Fibroblast of lung (primary cell): ENCODE results near the gene PRG3. TPM values are rescaled to one million over a fixed set of nuclear protein-coding genes. Genes with fewer than 3 reads are reported as not detected.

Source experiments
- DNase-seq, 2 donors: peaks; one replicate each; pipeline versions ENCODE4 v3.0.0 to v3.0.0-alpha.2; 2010; ENCODE audit warnings: low read depth in 2 of 2
- H2AFZ ChIP-seq: 2 replicates; pipeline ENCODE4 v1.5.1; 2012; ENCODE audit warnings: low read length, control low read depth, inconsistent platforms
- H3K27ac ChIP-seq: 2 replicates; pipeline ENCODE4 v1.5.1; 2011; ENCODE audit warnings: low read length, control low read depth; ENCODE audit not compliant: insufficient read depth
- H3K27me3 ChIP-seq: 2 replicates; pipeline ENCODE4 v1.5.1; 2011; ENCODE audit warnings: mild to moderate bottlenecking, low read length; ENCODE audit not compliant: control insufficient read depth, insufficient read depth
- H3K36me3 ChIP-seq: 2 replicates; pipeline ENCODE4 v1.5.1; 2011; ENCODE audit warnings: low read length; ENCODE audit not compliant: control insufficient read depth, insufficient read depth
- H3K4me1 ChIP-seq: 2 replicates; pipeline ENCODE4 v1.5.1; 2011; ENCODE audit warnings: low read length; ENCODE audit not compliant: control insufficient read depth, insufficient read depth; ENCODE audit errors: extremely low read depth
- H3K4me2 ChIP-seq: 2 replicates; pipeline ENCODE4 v1.5.1; 2011; ENCODE audit warnings: low read length, control low read depth; ENCODE audit not compliant: insufficient read depth; ENCODE audit errors: extremely low read depth
- H3K4me3 ChIP-seq, 4 experiments: fragments of 200-600 bp in 1 of 4; sonication (generic) in 1 of 4; replicated peaks in 1 of 4; 2 replicates each; pipeline ENCODE4 v1.5.1; 2011 to 2016; ENCODE audit warnings: low read length in 4 of 4, low read depth in 3 of 4, mild to moderate bottlenecking in 3 of 4, control low read depth in 2 of 4, inconsistent platforms in 1 of 4, mixed read lengths in 1 of 4; ENCODE audit not compliant: insufficient read depth in 1 of 4; ENCODE audit errors: control extremely low read depth in 1 of 4
- H3K79me2 ChIP-seq: 2 replicates; pipeline ENCODE4 v1.5.1; 2012; ENCODE audit warnings: mild to moderate bottlenecking, low read length, inconsistent platforms; ENCODE audit not compliant: control insufficient read depth, insufficient read depth
- H3K9ac ChIP-seq: 2 replicates; pipeline ENCODE4 v1.5.1; 2011; ENCODE audit warnings: mild to moderate bottlenecking, low read length, control low read depth; ENCODE audit not compliant: insufficient read depth
- H3K9me3 ChIP-seq: 2 replicates; pipeline ENCODE4 v1.5.1; 2012; ENCODE audit warnings: low read depth, low read length; ENCODE audit not compliant: control insufficient read depth, insufficient read depth
- H4K20me1 ChIP-seq: 2 replicates; pipeline ENCODE4 v1.5.1; 2011; ENCODE audit warnings: low read length; ENCODE audit not compliant: control insufficient read depth, insufficient read depth; ENCODE audit errors: extremely low read depth
- EZH2 ChIP-seq: IDR thresholded peaks from 2 replicates; pipeline ENCODE4 v1.5.1; 2012; ENCODE audit warnings: low read length, control low read depth, mild to moderate bottlenecking; ENCODE audit errors: missing control alignments
- polyA plus RNA-seq, 2 donors: library from polyadenylated mRNA; depleted of rRNA in 1 of 2; stranded (reverse) in 1 of 2; unstranded in 1 of 2; fragments of >200 nt; gene quantifications; 2 replicates each; pipeline ENCODE4 v1.2.1, GENCODE V29; 2011 to 2012; ENCODE audit warnings: missing spikeins in 1 of 2
- total RNA-seq: library from RNA; depleted of rRNA; stranded (reverse); fragments of >200 nt; gene quantifications from 2 replicates; pipeline ENCODE4 v1.2.1, GENCODE V29; 2014
- TF ChIP-seq, protein P1 (sequence below), 2 donors: IDR thresholded peaks in 1 of 2; conservative IDR thresholded peaks in 1 of 2; 1 replicate in 1 of 2; 2 replicates in 1 of 2; pipeline ENCODE4 v1.5.1; 2011 to 2012; ENCODE audit warnings: low read length in 2 of 2, control low read depth in 1 of 2, inconsistent platforms in 1 of 2, low read depth in 1 of 2, mild to moderate bottlenecking in 1 of 2

PRG3 gene
- total and polyA plus RNA-seq, 2 donors (not counting 1 experiment from before 2014, with no cell fraction given): not detected

DNA sequence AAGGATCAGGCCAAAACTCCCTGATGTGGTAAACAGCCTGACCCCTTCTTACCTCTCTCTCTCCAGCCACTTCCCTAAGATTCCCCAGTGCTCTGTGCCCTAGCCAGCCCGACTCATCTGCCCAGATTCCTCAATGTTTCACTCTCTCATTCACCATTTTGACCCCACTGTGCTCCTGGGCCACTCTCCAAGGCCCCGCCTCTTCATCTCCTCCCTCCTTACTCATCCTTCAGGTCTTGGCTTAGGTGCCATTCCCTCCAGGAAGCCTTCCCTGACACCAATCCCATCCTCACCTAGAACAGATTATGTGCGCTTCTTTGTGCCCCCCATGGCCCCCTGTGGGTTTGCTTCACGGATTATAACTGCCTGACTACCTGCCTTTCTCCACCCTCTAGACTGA lies 32.7 kb upstream of the PRG3 start:
- Histone ChIP-seq H2AFZ (no peak overlapping the region), H3K4me1 (peaks cover 2% of the 10 kb centered on the region), H3K9me3 (no peaks in the 10 kb centered on the region), H4K20me1 (no peaks in the 10 kb centered on the region), H3K36me3 (peaks cover 8% of the 10 kb centered on the region), H3K79me2 (no peaks in the 10 kb centered on the region), H3K4me3 (no peak overlapping the region), H3K4me2 (no peak overlapping the region), H3K27ac (no peak overlapping the region), H3K9ac (no peak overlapping the region), H3K27me3 (no peaks in the 10 kb centered on the region)
- TF ChIP-seq, protein P1, sequence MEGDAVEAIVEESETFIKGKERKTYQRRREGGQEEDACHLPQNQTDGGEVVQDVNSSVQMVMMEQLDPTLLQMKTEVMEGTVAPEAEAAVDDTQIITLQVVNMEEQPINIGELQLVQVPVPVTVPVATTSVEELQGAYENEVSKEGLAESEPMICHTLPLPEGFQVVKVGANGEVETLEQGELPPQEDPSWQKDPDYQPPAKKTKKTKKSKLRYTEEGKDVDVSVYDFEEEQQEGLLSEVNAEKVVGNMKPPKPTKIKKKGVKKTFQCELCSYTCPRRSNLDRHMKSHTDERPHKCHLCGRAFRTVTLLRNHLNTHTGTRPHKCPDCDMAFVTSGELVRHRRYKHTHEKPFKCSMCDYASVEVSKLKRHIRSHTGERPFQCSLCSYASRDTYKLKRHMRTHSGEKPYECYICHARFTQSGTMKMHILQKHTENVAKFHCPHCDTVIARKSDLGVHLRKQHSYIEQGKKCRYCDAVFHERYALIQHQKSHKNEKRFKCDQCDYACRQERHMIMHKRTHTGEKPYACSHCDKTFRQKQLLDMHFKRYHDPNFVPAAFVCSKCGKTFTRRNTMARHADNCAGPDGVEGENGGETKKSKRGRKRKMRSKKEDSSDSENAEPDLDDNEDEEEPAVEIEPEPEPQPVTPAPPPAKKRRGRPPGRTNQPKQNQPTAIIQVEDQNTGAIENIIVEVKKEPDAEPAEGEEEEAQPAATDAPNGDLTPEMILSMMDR (conservative IDR thresholded peaks at IDR 0.05 in 1 of 2, IDR thresholded peaks at IDR 0.05 in 1 of 2; ENCODE audit: low read depth in 1 of 2, low read length in 2 of 2): no peak
- no peak for TF ChIP-seq EZH2
- no peak for DNase-seq

DNA sequence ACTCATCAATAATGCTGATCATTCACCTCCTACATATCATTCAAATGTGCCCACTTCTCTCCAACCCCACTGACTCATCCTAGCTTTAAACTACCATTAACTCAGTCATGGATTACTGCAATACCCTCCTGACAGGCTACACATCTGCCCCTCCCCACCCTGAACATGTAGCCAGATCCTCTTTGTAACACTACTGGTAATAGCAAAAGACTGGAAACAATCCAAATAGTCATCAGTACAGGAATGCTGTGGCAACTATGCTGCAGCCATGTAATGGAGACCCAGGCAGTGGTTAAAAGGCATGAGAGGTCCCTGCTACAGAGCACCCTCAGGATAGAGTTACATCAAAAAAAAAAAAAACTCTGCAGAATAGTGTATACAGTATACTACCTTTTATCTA lies 29.3 kb upstream of the PRG3 start:
- TF ChIP-seq, protein P1 (conservative IDR thresholded peaks at IDR 0.05 in 1 of 2, IDR thresholded peaks at IDR 0.05 in 1 of 2; ENCODE audit: low read depth in 1 of 2, low read length in 2 of 2): no peak
- TF ChIP-seq EZH2: no peak
- H3K27ac ChIP-seq: no peak overlapping the region
- DNase-seq: peak; percentile 89 to 91
- no peak overlapping the region for H3K4me3 ChIP-seq
- no peaks in the 10 kb centered on the region for H3K27me3 ChIP-seq
- no peak overlapping the region for H3K9ac ChIP-seq
- no peaks in the 10 kb centered on the region for H3K79me2 ChIP-seq
- H3K9me3 ChIP-seq: no peaks in the 10 kb centered on the region
- H3K4me2 ChIP-seq: no peak overlapping the region
- H3K36me3 ChIP-seq: peaks cover 15% of the 10 kb centered on the region
- H2AFZ ChIP-seq: no peak overlapping the region
- peaks cover 4% of the 10 kb centered on the region for H3K4me1 ChIP-seq
- H4K20me1 ChIP-seq: no peaks in the 10 kb centered on the region

DNA sequence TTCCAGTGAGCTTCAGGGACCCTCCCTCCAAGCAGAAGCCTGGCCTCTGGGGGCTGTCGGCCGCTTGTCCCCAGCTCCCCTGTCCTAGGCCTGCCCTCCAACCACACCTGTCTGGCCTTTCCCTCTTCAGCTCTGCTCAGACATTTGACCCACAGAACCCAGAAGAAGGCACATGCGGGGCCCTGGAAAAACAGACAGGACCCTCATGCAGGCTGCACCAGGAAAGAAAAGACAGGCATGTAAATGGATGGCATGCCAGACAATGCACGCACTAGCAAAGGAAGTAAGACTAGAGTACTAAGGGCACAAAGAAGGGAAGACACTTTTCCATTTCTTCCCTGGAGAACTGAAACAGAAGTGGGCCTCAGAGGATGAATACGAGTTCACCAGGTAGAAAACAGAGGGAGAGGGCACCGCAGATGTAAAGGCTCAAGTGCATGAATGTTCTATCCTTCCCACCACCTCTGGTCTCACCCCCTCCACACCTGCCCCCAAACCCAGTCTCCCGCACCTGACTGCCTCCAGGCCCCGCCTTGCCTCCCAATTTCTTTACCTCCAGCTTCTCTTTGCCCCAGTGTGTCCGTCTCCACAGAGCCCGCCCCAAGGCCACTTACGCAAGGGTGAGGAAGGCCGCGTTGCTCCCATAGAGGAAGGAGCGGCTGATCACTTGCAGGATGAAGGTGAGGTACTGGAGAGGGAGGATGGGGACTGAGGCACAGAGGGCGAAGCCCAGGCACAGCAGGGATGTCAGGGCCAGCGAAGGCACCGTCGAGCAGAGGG lies 28.6 kb upstream of the PRG3 start:
- Histone ChIP-seq H3K27ac (peak overlapping the region; percentile 16), H2AFZ (no peak overlapping the region), H3K9ac (no peak overlapping the region), H3K9me3 (no peaks in the 10 kb centered on the region), H3K4me3 (no peak overlapping the region), H3K4me2 (no peak overlapping the region), H3K36me3 (peaks cover 15% of the 10 kb centered on the region), H3K27me3 (no peaks in the 10 kb centered on the region), H3K4me1 (peaks cover 4% of the 10 kb centered on the region), H4K20me1 (no peaks in the 10 kb centered on the region), H3K79me2 (no peaks in the 10 kb centered on the region)
- DNase-seq: no peak
- TF ChIP-seq, protein P1 (conservative IDR thresholded peaks at IDR 0.05 in 1 of 2, IDR thresholded peaks at IDR 0.05 in 1 of 2; ENCODE audit: low read depth in 1 of 2, low read length in 2 of 2): no peak
- TF ChIP-seq EZH2: no peak
